Nucleus accumbens (tissue), 56 donors: ENCODE results near the gene DEFB126.
"Not testable (repeated sequence)": the region's sequence is repeated elsewhere in the genome, so short reads cannot be mapped to it uniquely, and the experiment has no call there.

Experiments used
- DNase-seq, 56 donors: peaks; one replicate each; lab custom pipeline; 2025; lab: John Stamatoyannopoulos, UW

Gene DEFB126

GRCh38 chr20:142290-142689, at the start of gene DEFB126:
DEFB126 (plus strand) TSS chr20:142590; CDS start chr20:142629, 39 bp downstream.
- no peak for DNase-seq

- no peak for DNase-seq
These were observed 48.7 kb upstream of the DEFB126 start for GRCh38 chr20:93641-94040.

- DNase-seq, result no peak
These were observed 47.2 kb upstream of the DEFB126 start for GRCh38 chr20:95215-95614.

GRCh38 chr20:97691-98090, 44.7 kb upstream of the DEFB126 start:
- not testable (repeated sequence) for DNase-seq

- no peak for DNase-seq
These were observed 40.4 kb upstream of the DEFB126 start for GRCh38 chr20:101975-102374.

- no peak for DNase-seq
These were observed 38.9 kb upstream of the DEFB126 start for GRCh38 chr20:103456-103855.

GRCh38 chr20:112396-112795, 30.0 kb upstream of the DEFB126 start:
- no peak for DNase-seq

- no peak for DNase-seq
These were observed 24.9 kb upstream of the DEFB126 start for GRCh38 chr20:117518-117917.

GRCh38 chr20:129786-130323, 12.5 kb upstream of the DEFB126 start:
- DNase-seq, result not testable (repeated sequence)

GRCh38 chr20:137668-138490, 4.5 kb upstream of the DEFB126 start:
- no peak for DNase-seq

- no peak for DNase-seq
These were observed 3.5 kb downstream of the DEFB126 start for GRCh38 chr20:145877-146276.

- DNase-seq, result no peak
These were observed 9.7 kb downstream of the DEFB126 start for GRCh38 chr20:152131-152530.

GRCh38 chr20:157154-157553, 14.8 kb downstream of the DEFB126 start, which contains the start of gene DEFB127:
DEFB127 (plus strand) TSS chr20:157454; CDS start chr20:157545, 91 bp downstream.
- DNase-seq, result no peak

GRCh38 chr20:164618-165017, 22.2 kb downstream of the DEFB126 start:
- DNase-seq, result no peak

GRCh38 chr20:168876-169275, 26.5 kb downstream of the DEFB126 start:
- DNase-seq, result no peak

- DNase-seq, result no peak
These were observed 41.9 kb downstream of the DEFB126 start for GRCh38 chr20:184288-184687.

- no peak for DNase-seq
These were observed 45.3 kb downstream of the DEFB126 start for GRCh38 chr20:187733-188132.

GRCh38 chr20:189611-190010, 47.2 kb downstream of the DEFB126 start, which contains the start of gene DEFB128:
DEFB128 (minus strand) TSS chr20:189711; CDS start chr20:189623, 88 bp downstream.
- no peak for DNase-seq
